Effector CD4-positive, alpha-beta T cell (primary cell): ENCODE data around the gene TRIAP1.
"Not testable (repeated sequence)": the region's sequence is repeated elsewhere in the genome, so short reads cannot be mapped to it uniquely, and the experiment has no call there.

Experiments
- DNase-seq: peaks from one replicate; pipeline ENCODE4 v3.0.0-alpha.2; 2020

The TRIAP1 gene

GRCh38 chr12:120468325-120468820 lies 22.2 kb upstream of the TRIAP1 start:
- DNase-seq = no peak

GRCh38 chr12:120467439-120467838 lies 21.3 kb upstream of the TRIAP1 start:
- no peak for DNase-seq

DNA sequence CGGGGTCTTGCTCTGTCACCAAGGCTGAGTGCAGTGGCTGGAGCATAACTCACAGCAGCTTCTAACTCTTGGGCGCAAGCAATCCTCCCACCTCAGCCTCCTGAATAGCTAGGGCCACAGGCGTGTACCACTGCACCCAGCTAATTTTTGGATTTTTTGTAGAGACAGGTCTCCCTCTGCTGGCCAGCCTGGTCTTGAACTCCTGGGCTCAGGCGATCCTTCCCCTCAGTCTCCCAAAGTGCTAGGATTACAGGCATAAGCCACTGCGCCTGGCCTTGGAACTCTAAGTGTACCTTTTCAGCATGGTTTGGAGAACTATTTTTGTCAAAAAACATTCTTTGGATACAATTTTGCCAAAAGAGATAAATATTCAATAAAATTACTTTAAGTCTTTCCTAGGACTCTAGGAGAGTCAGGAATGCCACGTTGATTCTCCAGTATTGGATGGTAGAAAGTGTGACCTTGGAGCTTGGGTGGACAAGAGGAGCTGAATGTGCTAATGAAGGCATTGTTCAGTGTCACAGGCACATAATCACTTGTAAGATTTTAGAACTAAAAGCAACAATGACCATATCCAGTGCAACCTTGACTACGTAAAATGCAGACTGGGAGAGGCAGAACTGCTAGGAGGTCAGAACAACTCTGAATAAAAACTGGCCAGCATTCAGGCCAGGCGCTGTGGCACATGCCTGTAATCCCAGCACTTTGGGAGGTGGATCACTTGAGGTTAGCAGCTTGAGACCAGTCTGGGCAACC lies 20.6 kb upstream of the TRIAP1 start:
- DNase-seq = no peak

DNA sequence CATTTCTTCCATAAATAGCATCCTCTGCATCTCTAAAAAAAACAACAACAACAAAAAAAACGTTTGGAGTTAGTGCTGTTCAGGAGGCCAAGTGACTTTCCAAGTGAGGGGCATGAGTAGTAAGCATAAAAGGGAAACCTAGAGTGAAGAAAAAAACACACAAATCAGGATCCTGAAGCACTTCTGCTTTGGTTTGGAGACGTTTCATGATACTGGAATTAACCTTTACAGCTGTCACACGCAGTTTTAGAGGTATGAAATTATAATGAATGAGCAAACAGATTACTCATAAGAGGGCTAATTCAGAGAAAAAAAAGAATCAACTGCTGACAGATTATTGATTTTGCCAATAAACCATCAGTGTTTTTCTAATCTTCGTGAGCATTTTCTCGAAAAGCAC lies 19.6 kb upstream of the TRIAP1 start:
- no peak for DNase-seq

DNA sequence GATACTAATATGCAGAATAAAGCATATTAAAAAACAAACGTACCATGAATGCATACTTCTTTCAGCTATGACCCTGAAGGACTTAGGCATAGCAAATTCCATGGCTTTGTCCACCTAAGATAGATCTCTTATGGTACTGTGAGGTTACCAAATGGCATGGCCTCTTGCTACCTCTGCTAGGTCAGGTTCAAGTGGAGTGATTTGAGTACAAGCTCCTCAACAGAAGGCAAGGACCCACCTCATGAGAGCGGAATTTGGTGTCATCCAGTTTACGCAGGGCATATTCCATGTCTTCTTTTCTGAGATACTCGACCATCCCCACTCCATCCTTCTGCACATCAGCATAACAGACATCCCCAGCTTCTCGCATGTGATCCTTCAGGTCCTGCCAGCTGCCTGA lies 17.5 kb upstream of the TRIAP1 start:
- DNase-seq = no peak

GRCh38 chr12:120462099-120462640 lies 16.0 kb upstream of the TRIAP1 start:
- no peak for DNase-seq

DNA sequence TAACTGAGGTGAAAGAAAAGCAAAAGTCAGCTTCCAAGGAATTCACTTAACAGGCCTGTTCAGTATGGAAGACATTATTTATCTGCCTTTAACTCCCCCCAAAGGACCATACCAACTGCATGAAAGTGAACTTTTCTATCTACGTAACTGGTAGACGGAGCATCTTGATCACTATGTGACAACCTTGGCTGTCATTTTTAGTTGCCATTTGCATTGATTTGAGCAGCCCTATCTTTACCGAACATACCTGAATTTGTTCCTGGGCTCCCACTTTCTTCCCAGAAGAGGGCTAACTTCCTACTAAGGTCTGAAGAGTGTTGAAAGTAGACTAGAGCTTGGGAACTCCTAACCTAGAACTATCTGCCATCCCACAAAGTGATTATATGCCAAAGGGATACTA lies 14.0 kb upstream of the TRIAP1 start:
- DNase-seq = no peak

GRCh38 chr12:120457133-120457532 lies 10.9 kb upstream of the TRIAP1 start:
- DNase-seq = no peak

GRCh38 chr12:120455302-120455701 lies 9.1 kb upstream of the TRIAP1 start:
- no peak for DNase-seq

- DNase-seq = no peak
Measured at GRCh38 chr12:120453977-120454376, 7.8 kb upstream of the TRIAP1 start.

- DNase-seq = no peak
Measured at GRCh38 chr12:120453060-120453750, 7.0 kb upstream of the TRIAP1 start.

- DNase-seq = not testable (repeated sequence)
Measured at GRCh38 chr12:120452524-120452923, 6.3 kb upstream of the TRIAP1 start.

DNA sequence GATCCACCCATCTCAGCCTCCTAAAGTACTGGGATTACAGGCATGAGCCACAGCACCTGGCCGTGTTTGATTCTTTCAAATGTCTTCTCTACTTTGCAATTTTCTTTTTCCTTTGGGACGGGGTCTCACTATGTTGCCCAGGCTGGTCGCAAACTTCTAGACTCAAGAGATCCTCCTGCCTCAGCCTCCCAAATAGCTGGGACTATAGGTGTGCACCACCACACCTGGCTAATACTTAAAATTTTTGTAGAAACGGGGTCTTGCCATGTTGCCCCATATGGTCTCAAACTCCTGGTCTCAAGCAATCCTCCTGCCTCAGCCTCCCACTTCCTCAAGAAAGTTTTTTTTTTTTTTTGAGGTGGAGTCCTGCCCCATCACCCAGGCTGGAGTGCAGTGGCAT lies 1.8 kb upstream of the TRIAP1 start:
- DNase-seq = no peak

- not testable (repeated sequence) for DNase-seq
Measured at GRCh38 chr12:120446844-120447178, 627 bp upstream of the TRIAP1 start.

DNA sequence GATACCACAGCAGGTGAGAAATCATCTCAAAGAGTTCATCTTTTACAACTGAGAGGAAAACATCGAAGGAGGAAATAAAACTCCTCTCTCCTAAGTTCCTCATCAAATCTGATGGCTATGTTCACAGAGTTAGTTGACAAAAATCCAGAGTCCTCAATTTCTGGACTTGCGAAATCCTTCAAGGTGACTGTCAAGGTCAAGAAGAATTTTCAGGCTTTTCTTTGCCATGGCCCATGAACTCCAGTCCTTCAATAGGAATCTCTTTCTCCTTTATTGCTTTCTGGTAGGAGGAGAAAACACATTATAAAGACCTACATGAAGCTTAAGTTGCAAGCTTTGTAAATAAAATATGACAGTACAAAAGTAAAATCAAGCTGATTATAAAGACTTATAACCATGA lies 1.5 kb downstream of the TRIAP1 start:
- no peak for DNase-seq

- DNase-seq = peak; percentile 73
Measured at GRCh38 chr12:120439646-120440247, 6.4 kb downstream of the TRIAP1 start.

GRCh38 chr12:120438495-120439198 lies 7.5 kb downstream of the TRIAP1 start:
- no peak for DNase-seq

GRCh38 chr12:120437735-120438494 lies 8.3 kb downstream of the TRIAP1 start, which contains the start of gene COX6A1:
Gene COX6A1, plus strand, starts transcription at chr12:120438113. Its CDS starts 14 bp downstream, at chr12:120438127.
- peak; percentile 95 for DNase-seq

GRCh38 chr12:120432772-120433525 lies 13.2 kb downstream of the TRIAP1 start:
- DNase-seq = no peak

DNA sequence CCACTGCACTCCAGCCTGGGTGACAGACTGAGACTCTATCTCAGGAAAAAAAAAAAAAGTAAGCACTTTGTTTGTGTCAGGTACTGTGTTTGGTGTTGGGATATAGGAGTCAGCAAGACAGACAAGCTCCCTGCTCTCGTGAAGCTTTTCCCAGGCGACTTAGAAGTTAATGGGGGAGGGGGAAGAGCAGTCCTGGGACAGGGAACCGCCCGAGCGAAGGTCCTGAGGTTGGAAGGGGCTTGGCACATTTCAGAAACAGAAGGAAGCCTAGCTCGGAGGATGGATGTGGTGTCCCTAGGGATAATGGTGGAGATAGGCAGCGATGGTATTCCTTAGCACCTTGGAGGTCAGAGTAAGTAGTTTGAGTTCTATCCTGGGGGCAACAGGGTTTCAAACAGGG lies 16.8 kb downstream of the TRIAP1 start:
- DNase-seq = no peak

DNA sequence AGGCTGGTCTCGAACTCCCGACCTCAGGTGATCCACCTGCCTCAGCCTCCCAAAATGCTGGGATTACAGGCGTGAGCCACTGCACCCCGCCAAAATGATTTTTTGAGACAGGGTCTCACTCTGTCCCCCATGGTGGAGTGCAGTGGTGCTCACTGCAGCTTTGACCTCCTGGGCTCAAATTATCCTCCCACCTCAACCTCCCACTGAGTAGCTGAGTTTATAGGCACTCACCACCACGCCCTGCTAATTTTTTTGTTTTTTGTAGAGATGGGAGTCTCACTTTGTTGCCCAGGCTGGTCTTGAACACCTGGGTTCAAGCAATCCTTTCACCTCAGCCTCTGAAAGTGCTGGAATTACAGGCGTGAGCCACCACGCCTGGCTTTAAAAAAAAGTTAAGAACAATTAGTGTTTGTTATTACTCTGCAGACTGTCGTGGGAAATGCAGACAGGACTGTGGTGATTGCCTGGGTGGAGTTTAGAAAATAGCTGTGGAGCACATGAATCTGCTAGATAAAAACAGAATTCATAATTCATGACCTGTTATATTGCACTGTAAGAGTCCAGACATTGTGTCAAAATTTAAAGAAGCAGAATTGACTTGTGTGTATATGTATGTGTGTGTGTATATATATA lies 17.5 kb downstream of the TRIAP1 start:
- DNase-seq = no peak
